ENCODE measurements around the gene POMGNT2.

DNA sequence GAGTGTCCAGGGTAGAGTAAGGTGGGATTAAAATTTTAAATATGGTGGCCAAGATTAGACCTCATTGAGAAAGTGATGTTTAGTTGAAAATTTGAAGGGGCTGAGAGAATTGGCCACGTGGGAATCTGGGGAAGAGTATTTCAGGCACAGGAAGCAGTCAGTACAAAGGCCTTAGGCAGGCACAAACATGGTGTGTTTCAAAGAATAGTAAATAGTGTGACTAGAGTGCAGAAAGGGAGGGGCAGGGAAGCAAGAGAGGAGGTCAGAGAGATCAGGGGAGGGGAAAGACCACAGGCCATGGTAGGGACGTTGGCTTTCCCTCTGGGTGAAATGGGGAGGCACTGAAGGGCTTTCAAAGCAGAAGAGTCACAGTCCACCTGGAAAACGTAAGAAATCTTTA is 36.6 kb upstream of the POMGNT2 start:
- TF ChIP-seq, protein P1, sequence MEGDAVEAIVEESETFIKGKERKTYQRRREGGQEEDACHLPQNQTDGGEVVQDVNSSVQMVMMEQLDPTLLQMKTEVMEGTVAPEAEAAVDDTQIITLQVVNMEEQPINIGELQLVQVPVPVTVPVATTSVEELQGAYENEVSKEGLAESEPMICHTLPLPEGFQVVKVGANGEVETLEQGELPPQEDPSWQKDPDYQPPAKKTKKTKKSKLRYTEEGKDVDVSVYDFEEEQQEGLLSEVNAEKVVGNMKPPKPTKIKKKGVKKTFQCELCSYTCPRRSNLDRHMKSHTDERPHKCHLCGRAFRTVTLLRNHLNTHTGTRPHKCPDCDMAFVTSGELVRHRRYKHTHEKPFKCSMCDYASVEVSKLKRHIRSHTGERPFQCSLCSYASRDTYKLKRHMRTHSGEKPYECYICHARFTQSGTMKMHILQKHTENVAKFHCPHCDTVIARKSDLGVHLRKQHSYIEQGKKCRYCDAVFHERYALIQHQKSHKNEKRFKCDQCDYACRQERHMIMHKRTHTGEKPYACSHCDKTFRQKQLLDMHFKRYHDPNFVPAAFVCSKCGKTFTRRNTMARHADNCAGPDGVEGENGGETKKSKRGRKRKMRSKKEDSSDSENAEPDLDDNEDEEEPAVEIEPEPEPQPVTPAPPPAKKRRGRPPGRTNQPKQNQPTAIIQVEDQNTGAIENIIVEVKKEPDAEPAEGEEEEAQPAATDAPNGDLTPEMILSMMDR (conservative IDR thresholded peaks at IDR 0.05 in 1 of 2, IDR thresholded peaks at IDR 0.05 in 1 of 2; ENCODE audit: low read depth in 1 of 2, low read length in 2 of 2): no peak
- no peak for TF ChIP-seq EZH2 (IDR thresholded peaks at IDR 0.05; ENCODE audit: low read length, missing control alignments)

Data from fibroblast of lung (primary cell).